Measurements from ENCODE around the gene ATOX1. TPM values are rescaled to one million over a fixed set of nuclear protein-coding genes. Genes with fewer than 3 reads are reported as not detected.

The ATOX1 gene
- total RNA-seq (2014; rRNA removed; shearing (Covaris generic)): 118 and 123 TPM in 2 replicates
- polyA plus RNA-seq (2016; fragmentation: Nextera tagmentation; extraction: Ambion mirVana): 120 and 134 TPM in 2 replicates
- long read RNA-seq, transcript ATOX1-201 (4 exons, 488 nt): major isoform, 70 of 77 reads
- long read RNA-seq, partial matches to known transcripts: 0 of 77 reads
- long read RNA-seq, other reads (novel, unspliced or antisense): 6 of 77 reads

- peaks cover 7% of the 10 kb centered on the region; the same call in 1 of the 2 replicates for H3K79me2 ChIP-seq (replicated peaks; ENCODE audit: insufficient read depth)
- Mint-ChIP-seq H3K27ac (peak within 1 kb of the TSS; percentile 83), H3K27me3 (ENCODE audit: insufficient read depth, low read depth, poor library complexity) (peaks cover 6% of the 10 kb centered on the region), H3K36me3 (ENCODE audit: low read depth) (no peaks in the 10 kb centered on the region; the same call in 2 of the 3 replicates), H3K4me3 (peak within 1 kb of the TSS; percentile 80), H3K9me3 (no peaks in the 10 kb centered on the region), H3K4me1 (peaks cover 28% of the 10 kb centered on the region)
- TF ChIP-seq ZNF331 (CRISPR knock-in tag; IDR thresholded peaks at IDR 0.05; ENCODE audit: low read depth) (no peak), POLR2AphosphoS5 (IDR thresholded peaks at IDR 0.05; ENCODE audit: low read depth) (peak; percentile 98)
- DNase-seq (ENCODE audit: low spot score) (peak; percentile 95), ATAC-seq (peak; percentile 91)
- peak within 1 kb of the TSS; percentile 97 for H2AFZ ChIP-seq
- H3K27me3 ChIP-seq (ENCODE audit: insufficient read depth): no peaks in the 10 kb centered on the region
- H4K20me1 ChIP-seq (replicated peaks; ENCODE audit: insufficient read depth): no peaks in the 10 kb centered on the region; the same call in 1 of the 2 replicates
- no peaks in the 10 kb centered on the region for H3K36me3 ChIP-seq (ENCODE audit: insufficient read depth)
- peaks cover 25% of the 10 kb centered on the region for H3K4me1 ChIP-seq (ENCODE audit: insufficient read depth)
- peak within 1 kb of the TSS; percentile 88 for H3K4me2 ChIP-seq
- no peaks in the 10 kb centered on the region for H3K9me2 ChIP-seq (ENCODE audit: insufficient read depth)
- peak within 1 kb of the TSS; percentile 95 for H3K4me3 ChIP-seq
- H3F3A ChIP-seq (replicated peaks; ENCODE audit: low read depth): no peaks in the 10 kb centered on the region
- H3K27ac ChIP-seq (ENCODE audit: low read depth): peak within 1 kb of the TSS; percentile 77
These were observed at the start of gene ATOX1 for GRCh38 chr5:151758430-151759241. Gene ATOX1 (minus strand): TSS chr5:151758631. CDS start chr5:151758551, 80 bp downstream.

GRCh38 chr5:151805414-151806223 lies 47.2 kb upstream of the ATOX1 start:
- Mint-ChIP-seq H3K27me3 (ENCODE audit: insufficient read depth, low read depth, poor library complexity) (no peaks in the 10 kb centered on the region), H3K4me1 (no peaks in the 10 kb centered on the region), H3K4me3 (no peak overlapping the region), H3K27ac (no peak overlapping the region), H3K36me3 (ENCODE audit: low read depth) (peaks cover 91% of the 10 kb centered on the region), H3K9me3 (no peaks in the 10 kb centered on the region)
- H3K79me2 ChIP-seq (replicated peaks; ENCODE audit: insufficient read depth): peaks cover 92% of the 10 kb centered on the region
- H2AFZ ChIP-seq: no peak overlapping the region
- H3K27ac ChIP-seq (ENCODE audit: low read depth): no peak overlapping the region
- peaks cover 43% of the 10 kb centered on the region for H4K20me1 ChIP-seq (replicated peaks; ENCODE audit: insufficient read depth)
- no peak overlapping the region for H3K4me2 ChIP-seq
- H3K27me3 ChIP-seq (ENCODE audit: insufficient read depth): no peaks in the 10 kb centered on the region
- H3K4me1 ChIP-seq (ENCODE audit: insufficient read depth): no peaks in the 10 kb centered on the region
- DNase-seq (ENCODE audit: low spot score): no peak
- ATAC-seq: no peak
- H3F3A ChIP-seq (replicated peaks; ENCODE audit: low read depth): no peaks in the 10 kb centered on the region; the same call in 1 of the 2 replicates
- H3K36me3 ChIP-seq (ENCODE audit: insufficient read depth): peaks cover 52% of the 10 kb centered on the region
- H3K4me3 ChIP-seq: no peak overlapping the region
- H3K9me2 ChIP-seq (ENCODE audit: insufficient read depth): no peaks in the 10 kb centered on the region
- TF ChIP-seq ETS1 (IDR thresholded peaks at IDR 0.05) (no peak), NANOG (IDR thresholded peaks at IDR 0.05; ENCODE audit: borderline replicate concordance) (no peak), POLR2AphosphoS5 (IDR thresholded peaks at IDR 0.05; ENCODE audit: low read depth) (no peak), EZH2phosphoT487 (IDR thresholded peaks at IDR 0.05; ENCODE audit: unreplicated experiment) (no peak), REST (IDR thresholded peaks at IDR 0.05; ENCODE audit: unreplicated experiment) (no peak), JUNB (IDR thresholded peaks at IDR 0.05; ENCODE audit: unreplicated experiment) (no peak), ZNF114 (CRISPR knock-in tag; IDR thresholded peaks at IDR 0.05) (no peak), STAT1 (IDR thresholded peaks at IDR 0.05; ENCODE audit: unreplicated experiment) (no peak), EZH2 (IDR thresholded peaks at IDR 0.05; ENCODE audit: low read depth, unreplicated experiment) (no peak), CREB1 (CRISPR knock-in tag; IDR thresholded peaks at IDR 0.05; ENCODE audit: low read depth) (no peak)

Data from GM23338 (cell line).